Tibial nerve (tissue), 4 donors: ENCODE results near the gene EGLN3.

ENCODE experiments used
- CTCF ChIP-seq, 5 experiments: fragments of 200-600 bp in 3 of 5; fragments of 450-650 bp in 2 of 5; sonication (generic) in 3 of 5; IDR thresholded peaks; one replicate each; pipeline ENCODE4 v1.5.1; 2016 to 2019; ENCODE audit warnings: antibody characterized with exemption in 5 of 5, mild to moderate bottlenecking in 3 of 5, moderate library complexity in 2 of 5
- EP300 ChIP-seq, 2 donors: sonication (generic); formaldehyde crosslinking; IDR thresholded peaks; one replicate each; pipeline ENCODE4 v1.6.1; 2017; ENCODE audit warnings: antibody characterized with exemption in 2 of 2, mild to moderate bottlenecking in 1 of 2
- POLR2A ChIP-seq, 2 donors: fragments of 450-650 bp; IDR thresholded peaks; one replicate each; pipeline ENCODE4 v1.6.1; 2017; ENCODE audit warnings: antibody characterized with exemption in 2 of 2, mild to moderate bottlenecking in 2 of 2, moderate library complexity in 2 of 2

GRCh38 chr14:33900706-33901105 lies 50.2 kb downstream of the EGLN3 start:
- TF ChIP-seq POLR2A (IDR thresholded peaks at IDR 0.05) (no peak), CTCF (IDR thresholded peaks at IDR 0.05) (no peak), EP300 (IDR thresholded peaks at IDR 0.05) (no peak)
